Endothelial cell of umbilical vein (primary cell): ENCODE measurements around the gene RXYLT1. TPM values are rescaled to one million over a fixed set of nuclear protein-coding genes. Genes with fewer than 3 reads are reported as not detected.

Experiments used
- BruUV-seq: library from RNA; stranded (reverse); fragments of 400-500 nt; replicated peaks from 2 replicates; lab custom pipeline; 2021; lab: Mats Ljungman, UMichigan
- CTCF ChIA-PET: fragments of 300-600, 350-600 bp; sonication (Branson Sonifier 250); formaldehyde crosslinking; loops from one replicate; lab custom pipeline; 2021; ENCODE audit warnings: antibody characterized with exemption, inconsistent platforms; lab: Charles Lee
- POLR2A ChIA-PET: fragments of 300-600, 350-600 bp; sonication (Branson Sonifier 250); formaldehyde crosslinking; loops from one replicate; lab custom pipeline; 2021; ENCODE audit warnings: antibody characterized with exemption, inconsistent platforms; lab: Charles Lee
- DNase-seq: peaks from one replicate; pipeline ENCODE4 v3.0.0-alpha.2; 2011; ENCODE audit warnings: low read depth, low spot score
- FAIRE-seq: peaks from 2 replicates; lab custom pipeline; 2011; peaks lifted over from hg19 to GRCh38; lab: Jason Lieb, UNC
- H2AFZ ChIP-seq: 2 replicates; pipeline ENCODE4 v1.6.0; 2012; ENCODE audit warnings: low read depth, low read length, control low read depth, inconsistent platforms
- H3K27ac ChIP-seq: 2 replicates; pipeline ENCODE4 v1.5.1; 2011; ENCODE audit warnings: low read depth, mild to moderate bottlenecking, control low read depth, low read length, moderate library complexity; ENCODE audit not compliant: insufficient read depth
- H3K27me3 ChIP-seq, 2 experiments: 2 replicates each; pipeline versions ENCODE4 v1.6.0 to v1.6.1; 2011; ENCODE audit warnings: low read length in 2 of 2, mixed read lengths in 1 of 2; ENCODE audit not compliant: control insufficient read depth in 2 of 2, insufficient read depth in 2 of 2
- H3K36me3 ChIP-seq, 2 experiments: 2 replicates in 1 of 2; 3 replicates in 1 of 2; pipeline ENCODE4 v1.5.1; 2011; ENCODE audit warnings: low read length in 2 of 2, mild to moderate bottlenecking in 1 of 2, moderate library complexity in 1 of 2; ENCODE audit not compliant: control insufficient read depth in 2 of 2, insufficient read depth in 2 of 2; ENCODE audit errors: extremely low read depth in 1 of 2
- H3K4me1 ChIP-seq: 3 replicates; pipeline ENCODE4 v1.5.1; 2011; ENCODE audit warnings: mild to moderate bottlenecking, low read length; ENCODE audit not compliant: control insufficient read depth, insufficient read depth; ENCODE audit errors: extremely low read depth
- H3K4me2 ChIP-seq: 2 replicates; pipeline ENCODE4 v1.6.1; 2011; ENCODE audit warnings: low read length, control low read depth, mixed read lengths; ENCODE audit not compliant: insufficient read depth
- H3K4me3 ChIP-seq, 3 experiments: fragments of 200-600 bp in 1 of 3; sonication (generic), shearing (Covaris generic) in 1 of 3; replicated peaks in 1 of 3; 2 replicates each; pipeline ENCODE4 v1.5.1; 2011 to 2016; ENCODE audit warnings: control low read depth in 3 of 3, low read length in 3 of 3, mild to moderate bottlenecking in 2 of 3, inconsistent platforms in 1 of 3, low read depth in 1 of 3, moderate library complexity in 1 of 3; ENCODE audit not compliant: insufficient read depth in 1 of 3
- H3K79me2 ChIP-seq: 2 replicates; pipeline ENCODE4 v1.6.0; 2012; ENCODE audit warnings: low read length, inconsistent platforms; ENCODE audit not compliant: control insufficient read depth, insufficient read depth
- H3K9ac ChIP-seq: replicated peaks from 2 replicates; pipeline ENCODE3; 2011; ENCODE audit warnings: low read length, control low read depth; ENCODE audit not compliant: insufficient read depth; ENCODE audit errors: extremely low read depth
- H3K9me1 ChIP-seq: replicated peaks from 3 replicates; pipeline ENCODE4 v1.6.0; 2011; ENCODE audit warnings: mild to moderate bottlenecking, low read length; ENCODE audit not compliant: control insufficient read depth, insufficient read depth; ENCODE audit errors: extremely low read depth
- H3K9me3 ChIP-seq: replicated peaks from 2 replicates; pipeline ENCODE4 v1.5.1; 2012; ENCODE audit warnings: low read length, inconsistent platforms; ENCODE audit not compliant: control insufficient read depth, insufficient read depth
- H4K20me1 ChIP-seq: replicated peaks from 2 replicates; pipeline ENCODE3; 2011; ENCODE audit warnings: mild to moderate bottlenecking, low read length; ENCODE audit not compliant: control insufficient read depth, insufficient read depth; ENCODE audit errors: extremely low read depth
- CTCF ChIP-seq, 2 donors: IDR thresholded peaks; 1 replicate in 1 of 2; 2 replicates in 1 of 2; pipeline ENCODE4 v1.5.1; 2011; ENCODE audit warnings: low read length in 2 of 2, mild to moderate bottlenecking in 2 of 2, moderate library complexity in 2 of 2, control low read depth in 1 of 2, inconsistent platforms in 1 of 2, low read depth in 1 of 2; ENCODE audit not compliant: insufficient read depth in 1 of 2; ENCODE audit errors: extremely low read depth in 1 of 2
- EZH2 ChIP-seq: IDR thresholded peaks from 2 replicates; pipeline ENCODE4 v1.6.1; 2012; ENCODE audit warnings: borderline replicate concordance, low read depth, mild to moderate bottlenecking, moderate library complexity, low read length, inconsistent platforms; ENCODE audit not compliant: severe bottlenecking
- FOS ChIP-seq: IDR thresholded peaks from 2 replicates; pipeline ENCODE4 v1.6.1; 2011; ENCODE audit warnings: mild to moderate bottlenecking, low read length, moderate library complexity, borderline replicate concordance; ENCODE audit not compliant: insufficient read depth
- GATA2 ChIP-seq: IDR thresholded peaks from 2 replicates; pipeline ENCODE4 v1.7.0; 2011; ENCODE audit warnings: low read depth, mild to moderate bottlenecking, moderate library complexity, mixed read lengths, low read length; ENCODE audit not compliant: insufficient read length, insufficient read depth
- JUN ChIP-seq: IDR thresholded peaks from 2 replicates; pipeline ENCODE4 v1.6.1; 2011; ENCODE audit warnings: borderline replicate concordance, low read depth; ENCODE audit not compliant: insufficient read length, insufficient read depth
- MAX ChIP-seq: IDR thresholded peaks from 2 replicates; pipeline ENCODE4 v1.6.1; 2011; ENCODE audit not compliant: insufficient read depth, insufficient read length
- MYC ChIP-seq: IDR thresholded peaks from one replicate; pipeline ENCODE4 v1.6.1; 2011; ENCODE audit warnings: mild to moderate bottlenecking, low read depth, low read length
- POLR2A ChIP-seq: IDR thresholded peaks from 2 replicates; pipeline ENCODE4 v1.6.1; 2012; ENCODE audit warnings: low read depth, mild to moderate bottlenecking, control low read depth, low read length
- POLR2AphosphoS5 ChIP-seq: IDR thresholded peaks from 2 replicates; pipeline ENCODE4 v1.6.1; 2012; ENCODE audit warnings: low read depth, mild to moderate bottlenecking, control low read depth, low read length, moderate library complexity; ENCODE audit not compliant: insufficient read depth
- dilution Hi-C: fragments of 300-500 bp; cut with MboI; formaldehyde crosslinking; loops from one replicate; pipeline ENCODE4 v1.15.0; 2019; ENCODE audit warnings: low sequenced_read_pairs; ENCODE audit not compliant: extremely low pct_ligation_motif_present
- intact Hi-C: fragments of 100-400 bp; cut with micrococcal nuclease; formaldehyde crosslinking; loops from one replicate; pipeline ENCODE4 v1.10.0; 2022
- polyA plus RNA-seq, 4 experiments: library from polyadenylated mRNA; depleted of rRNA in 3 of 4; stranded (reverse) in 3 of 4; unstranded in 1 of 4; fragments of >200 nt; gene quantifications; 2 replicates each; pipeline versions ENCODE4 v1.2.1 to v1.2.3, GENCODE V29; 2011 to 2012; ENCODE audit warnings: missing spikeins in 1 of 4
- total RNA-seq: library from RNA; stranded (reverse); gene quantifications from 2 replicates; pipeline ENCODE4 v1.2.3, GENCODE V29; 2021

RXYLT1 gene
- total and polyA plus RNA-seq, 2 donors (not counting 3 experiments of a cell fraction or from before 2014, with no cell fraction given): 8.1 to 13.1 TPM

- peaks cover 0 to 2% of the 10 kb centered on the region in 2 experiments for H3K36me3 ChIP-seq
- intact Hi-C loops (loop anchor here (5.0 kb wide), 1 partner anchor 360 kb away; no protein-coding TSS in a partner anchor), dilution Hi-C loops (no loop called here)
- peaks cover 12% of the 10 kb centered on the region for H3K4me1 ChIP-seq
- H3K4me3 ChIP-seq: no peak overlapping the region
- no peak for TF ChIP-seq POLR2A
- no peak for TF ChIP-seq GATA2
- TF ChIP-seq FOS: no peak
- peaks cover 3 to 13% of the 10 kb centered on the region in 2 experiments for H3K27me3 ChIP-seq
- H3K9me1 ChIP-seq: no peaks in the 10 kb centered on the region
- no peak overlapping the region for H3K27ac ChIP-seq
- FAIRE-seq: no peak
- DNase-seq: no peak
- no peaks in the 10 kb centered on the region for H4K20me1 ChIP-seq
- no TSS peak for BruUV-seq
- H3K4me2 ChIP-seq: no peak overlapping the region
- ChIA-PET POLR2A (no interaction called here), CTCF (interaction anchor here (0.7 kb wide), 1 partner anchor 19 kb away, joined by 3 read pairs; no protein-coding TSS in a partner anchor)
- no peak overlapping the region for H2AFZ ChIP-seq
- H3K9me3 ChIP-seq: no peaks in the 10 kb centered on the region
- H3K9ac ChIP-seq: no peak overlapping the region
- no peaks in the 10 kb centered on the region for H3K79me2 ChIP-seq
These were observed 2.8 kb downstream of the RXYLT1 start for GRCh38 chr12:63782466-63782865.

GRCh38 chr12:63787306-63787705 lies 7.6 kb downstream of the RXYLT1 start:
- H3K4me3 ChIP-seq: no peak overlapping the region
- no peaks in the 10 kb centered on the region for H3K4me1 ChIP-seq
- no peaks in the 10 kb centered on the region for H4K20me1 ChIP-seq
- no peak for FAIRE-seq
- no TSS peak for BruUV-seq
- no peaks in the 10 kb centered on the region for H3K27me3 ChIP-seq
- TF ChIP-seq JUN (no peak), GATA2 (no peak), MYC (no peak), EZH2 (no peak), FOS (no peak), MAX (no peak), CTCF (IDR thresholded peaks at IDR 0.05; ENCODE audit: extremely low read depth in 1 of 2, insufficient read depth in 1 of 2, low read depth in 1 of 2, low read length in 2 of 2) (no peak), POLR2A (no peak), POLR2AphosphoS5 (no peak)
- H2AFZ ChIP-seq: no peak overlapping the region
- H3K9me3 ChIP-seq: no peaks in the 10 kb centered on the region
- H3K9ac ChIP-seq: no peak overlapping the region
- dilution Hi-C loops (no loop called here), intact Hi-C loops (no loop called here)
- no peaks in the 10 kb centered on the region for H3K9me1 ChIP-seq
- no peak overlapping the region for H3K4me2 ChIP-seq
- POLR2A ChIA-PET: no interaction called here
- no peak for DNase-seq
- H3K79me2 ChIP-seq: no peaks in the 10 kb centered on the region
- H3K36me3 ChIP-seq: peaks cover 0 to 2% of the 10 kb centered on the region in 2 experiments
- H3K27ac ChIP-seq: no peak overlapping the region
- CTCF ChIA-PET: interaction anchor here (2.4 kb wide), 1 partner anchor 14 kb away, joined by 6 read pairs; no protein-coding TSS in a partner anchor
